Right renal cortex interstitium (tissue), 3 donors: ENCODE results near the gene FRAS1. TPM values are rescaled to one million over a fixed set of nuclear protein-coding genes. Genes with fewer than 3 reads are reported as not detected.
"Not testable (repeated sequence)": the region's sequence is repeated elsewhere in the genome, so short reads cannot be mapped to it uniquely, and the experiment has no call there.

ENCODE experiments used
- DNase-seq, 3 donors: peaks; one replicate each; pipeline ENCODE4 v3.0.0-alpha.2; 2013; ENCODE audit warnings: low read depth in 3 of 3, low spot score in 2 of 3
- polyA plus RNA-seq, 3 donors: library from polyadenylated mRNA; unstranded; fragments of 120-200 nt; gene quantifications; one replicate each; pipeline ENCODE4 v1.2.1, GENCODE V29; 2013; ENCODE audit not compliant: insufficient read length in 3 of 3

Gene FRAS1
- polyA plus RNA-seq, 3 donors, result 70.4 to 83.3 (median 77.4) TPM

- no peak for DNase-seq
These were observed 105.7 kb downstream of the FRAS1 start for GRCh38 chr4:78162821-78163220.

GRCh38 chr4:78165758-78166157, 108.6 kb downstream of the FRAS1 start:
- no peak for DNase-seq

GRCh38 chr4:78166622-78167021, 109.5 kb downstream of the FRAS1 start:
- DNase-seq, result no peak

- DNase-seq, result no peak
These were observed 110.4 kb downstream of the FRAS1 start for GRCh38 chr4:78167510-78167909.

- DNase-seq, result no peak
These were observed 110.9 kb downstream of the FRAS1 start for GRCh38 chr4:78168029-78168428.

- DNase-seq, result no peak
These were observed 112.6 kb downstream of the FRAS1 start for GRCh38 chr4:78169728-78170127.

GRCh38 chr4:78171482-78171881, 114.4 kb downstream of the FRAS1 start:
- no peak for DNase-seq

GRCh38 chr4:78174891-78175290, 117.8 kb downstream of the FRAS1 start:
- no peak for DNase-seq

- DNase-seq, result no peak
These were observed 122.1 kb downstream of the FRAS1 start for GRCh38 chr4:78179196-78179595.

- DNase-seq, result not testable (repeated sequence)
These were observed 124.6 kb downstream of the FRAS1 start for GRCh38 chr4:78181681-78182234.

GRCh38 chr4:78184584-78184983, 127.5 kb downstream of the FRAS1 start:
- no peak for DNase-seq

- no peak for DNase-seq
These were observed 128.0 kb downstream of the FRAS1 start for GRCh38 chr4:78185117-78185516.

- DNase-seq, result no peak
These were observed 129.7 kb downstream of the FRAS1 start for GRCh38 chr4:78186597-78187543.

- DNase-seq, result peak in 1 of 3 donors; percentile 16
These were observed 132.9 kb downstream of the FRAS1 start for GRCh38 chr4:78190068-78190467.

GRCh38 chr4:78190595-78190994, 133.5 kb downstream of the FRAS1 start:
- DNase-seq, result no peak

GRCh38 chr4:78197947-78198346, 140.8 kb downstream of the FRAS1 start:
- no peak for DNase-seq

GRCh38 chr4:78199984-78200383, 142.9 kb downstream of the FRAS1 start:
- DNase-seq, result no peak

- no peak for DNase-seq
These were observed 143.8 kb downstream of the FRAS1 start for GRCh38 chr4:78200949-78201348.

- DNase-seq, result no peak
These were observed 147.1 kb downstream of the FRAS1 start for GRCh38 chr4:78204176-78204575.

GRCh38 chr4:78205591-78205990, 148.5 kb downstream of the FRAS1 start:
- no peak for DNase-seq

GRCh38 chr4:78207541-78207940, 150.4 kb downstream of the FRAS1 start:
- DNase-seq, result no peak

GRCh38 chr4:78207951-78208350, 150.8 kb downstream of the FRAS1 start:
- no peak for DNase-seq
